HepG2 (cell line): Measurements from ENCODE around the gene SLC22A23. TPM values are rescaled to one million over a fixed set of nuclear protein-coding genes. Genes with fewer than 3 reads are reported as not detected.

Source experiments
- ATF3 ChIP-seq: sonication (generic); formaldehyde crosslinking; IDR thresholded peaks from 2 replicates; pipeline ENCODE4 v1.4.0; 2020; ENCODE audit warnings: missing genetic modification reagents
- CREB1 ChIP-seq, 2 experiments: fragments of 450-650 bp in 1 of 2; IDR thresholded peaks; 2 replicates each; pipeline ENCODE4 v1.6.1; 2016 to 2017; ENCODE audit warnings: control low read depth in 1 of 2, mild to moderate bottlenecking in 1 of 2, missing compliant biosample characterization in 1 of 2, missing genetic modification characterization in 1 of 2
- FLYWCH1 ChIP-seq: sonication (generic); formaldehyde crosslinking; IDR thresholded peaks from 2 replicates; pipeline ENCODE4 v1.8.1; 2023; ENCODE audit warnings: mild to moderate bottlenecking, missing genetic modification reagents
- HOXA3 ChIP-seq: sonication (generic); formaldehyde crosslinking; IDR thresholded peaks from 2 replicates; pipeline ENCODE4 v1.5.0; 2020; ENCODE audit warnings: missing genetic modification reagents
- MTA3 ChIP-seq: sonication (generic); formaldehyde crosslinking; IDR thresholded peaks from 2 replicates; pipeline ENCODE4 v1.4.0; 2020; ENCODE audit warnings: missing genetic modification reagents
- RARA ChIP-seq: IDR thresholded peaks from 2 replicates; pipeline ENCODE4 v1.6.1; 2016; ENCODE audit warnings: missing genetic modification reagents, missing compliant biosample characterization
- SAFB2 ChIP-seq: sonication (generic); formaldehyde crosslinking; IDR thresholded peaks from 2 replicates; pipeline ENCODE4 v1.5.1; 2020; ENCODE audit warnings: missing genetic modification reagents, low read depth, mild to moderate bottlenecking, borderline replicate concordance
- SALL1 ChIP-seq: sonication (generic); formaldehyde crosslinking; IDR thresholded peaks from 2 replicates; pipeline ENCODE4 v1.8.0; 2022; ENCODE audit warnings: mild to moderate bottlenecking, missing genetic modification reagents
- ZBTB38 ChIP-seq: sonication (generic); formaldehyde crosslinking; IDR thresholded peaks from 2 replicates; pipeline ENCODE4 v1.5.1; 2020; ENCODE audit warnings: mild to moderate bottlenecking, missing genetic modification reagents
- ZHX1 ChIP-seq: sonication (generic); formaldehyde crosslinking; IDR thresholded peaks from 2 replicates; pipeline ENCODE4 v1.8.1; 2022; ENCODE audit warnings: low read depth, mild to moderate bottlenecking, missing genetic modification reagents
- ZNF572 ChIP-seq: sonication (generic); formaldehyde crosslinking; IDR thresholded peaks from 2 replicates; pipeline ENCODE4 v1.5.1; 2020; ENCODE audit warnings: mild to moderate bottlenecking, missing genetic modification reagents
- polyA plus RNA-seq, 8 experiments: library from polyadenylated mRNA; depleted of rRNA in 3 of 8; stranded (reverse) in 7 of 8; unstranded in 1 of 8; fragments of >200 nt; fragmentation: Illumina TruSeq in 4 of 8; extraction: Trizol in 4 of 8; gene quantifications; 2 replicates each; pipeline versions ENCODE4 v1.2.1 to v1.2.3, GENCODE V29; 2011 to 2016; ENCODE audit warnings: low read depth in 4 of 8, missing spikeins in 1 of 8, mixed read lengths in 1 of 8; ENCODE audit not compliant: insufficient read depth in 1 of 8
- total RNA-seq, 5 experiments: library from RNA; depleted of rRNA; stranded (reverse); fragments of >200 nt; fragmentation: Illumina TruSeq; extraction: Trizol; gene quantifications; 2 replicates each; pipeline ENCODE4 v1.2.3, GENCODE V29; 2016; ENCODE audit warnings: low read depth in 1 of 5
- TF ChIP-seq, protein P1 (sequence below): sonication (generic); formaldehyde crosslinking; IDR thresholded peaks from 2 replicates; pipeline ENCODE4 v1.5.1; 2020; ENCODE audit warnings: mild to moderate bottlenecking, missing genetic modification reagents, moderate library complexity
- TF ChIP-seq, protein P2 (sequence below): sonication (generic); formaldehyde crosslinking; IDR thresholded peaks from 2 replicates; pipeline ENCODE4 v1.4.0; 2020; ENCODE audit warnings: missing genetic modification reagents
- TF ChIP-seq, protein P3 (sequence below): sonication (generic); formaldehyde crosslinking; IDR thresholded peaks from 2 replicates; pipeline ENCODE4 v1.8.0; 2022; ENCODE audit warnings: mild to moderate bottlenecking, missing genetic modification reagents; ENCODE audit not compliant: insufficient replicate concordance

Gene SLC22A23
- total and polyA plus RNA-seq, 2 of the 13 experiments (the other 11 are each of a cell fraction or from before 2014, with no cell fraction given): 11.8 to 17.5 TPM

GRCh38 chr6:3364391-3364790, 92.5 kb downstream of the SLC22A23 start (continued):
- TF ChIP-seq, protein P1, sequence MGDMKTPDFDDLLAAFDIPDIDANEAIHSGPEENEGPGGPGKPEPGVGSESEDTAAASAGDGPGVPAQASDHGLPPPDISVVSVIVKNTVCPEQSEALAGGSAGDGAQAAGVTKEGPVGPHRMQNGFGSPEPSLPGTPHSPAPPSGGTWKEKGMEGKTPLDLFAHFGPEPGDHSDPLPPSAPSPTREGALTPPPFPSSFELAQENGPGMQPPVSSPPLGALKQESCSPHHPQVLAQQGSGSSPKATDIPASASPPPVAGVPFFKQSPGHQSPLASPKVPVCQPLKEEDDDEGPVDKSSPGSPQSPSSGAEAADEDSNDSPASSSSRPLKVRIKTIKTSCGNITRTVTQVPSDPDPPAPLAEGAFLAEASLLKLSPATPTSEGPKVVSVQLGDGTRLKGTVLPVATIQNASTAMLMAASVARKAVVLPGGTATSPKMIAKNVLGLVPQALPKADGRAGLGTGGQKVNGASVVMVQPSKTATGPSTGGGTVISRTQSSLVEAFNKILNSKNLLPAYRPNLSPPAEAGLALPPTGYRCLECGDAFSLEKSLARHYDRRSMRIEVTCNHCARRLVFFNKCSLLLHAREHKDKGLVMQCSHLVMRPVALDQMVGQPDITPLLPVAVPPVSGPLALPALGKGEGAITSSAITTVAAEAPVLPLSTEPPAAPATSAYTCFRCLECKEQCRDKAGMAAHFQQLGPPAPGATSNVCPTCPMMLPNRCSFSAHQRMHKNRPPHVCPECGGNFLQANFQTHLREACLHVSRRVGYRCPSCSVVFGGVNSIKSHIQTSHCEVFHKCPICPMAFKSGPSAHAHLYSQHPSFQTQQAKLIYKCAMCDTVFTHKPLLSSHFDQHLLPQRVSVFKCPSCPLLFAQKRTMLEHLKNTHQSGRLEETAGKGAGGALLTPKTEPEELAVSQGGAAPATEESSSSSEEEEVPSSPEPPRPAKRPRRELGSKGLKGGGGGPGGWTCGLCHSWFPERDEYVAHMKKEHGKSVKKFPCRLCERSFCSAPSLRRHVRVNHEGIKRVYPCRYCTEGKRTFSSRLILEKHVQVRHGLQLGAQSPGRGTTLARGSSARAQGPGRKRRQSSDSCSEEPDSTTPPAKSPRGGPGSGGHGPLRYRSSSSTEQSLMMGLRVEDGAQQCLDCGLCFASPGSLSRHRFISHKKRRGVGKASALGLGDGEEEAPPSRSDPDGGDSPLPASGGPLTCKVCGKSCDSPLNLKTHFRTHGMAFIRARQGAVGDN (CRISPR knock-in tag): peak; percentile 56
- TF ChIP-seq HOXA3 (peak; percentile 50; the same call in 1 of the 2 replicates), ATF3 (CRISPR knock-in tag) (0 out of 2 replicates have a peak, but pooled peaks have one; percentile 14), ZBTB38 (CRISPR knock-in tag) (peak; percentile 61; the same call in 1 of the 2 replicates), SALL1 (CRISPR knock-in tag) (peak; percentile 19; the same call in 1 of the 2 replicates), FLYWCH1 (CRISPR knock-in tag) (0 out of 2 replicates have a peak, but pooled peaks have one; percentile 53), RARA (peak; percentile 62; the same call in 1 of the 2 replicates), ZHX1 (peak; percentile 76; the same call in 1 of the 2 replicates), SAFB2 (CRISPR knock-in tag) (no peak), ZNF572 (CRISPR knock-in tag) (peak; percentile 66; the same call in 1 of the 2 replicates), MTA3 (no peak), CREB1 (IDR thresholded peaks at IDR 0.05) (peak; percentile 84), CREB1 (CRISPR knock-in tag; IDR thresholded peaks at IDR 0.05) (peak; percentile 29; the same call in 1 of the 2 replicates)
- TF ChIP-seq, protein P2, sequence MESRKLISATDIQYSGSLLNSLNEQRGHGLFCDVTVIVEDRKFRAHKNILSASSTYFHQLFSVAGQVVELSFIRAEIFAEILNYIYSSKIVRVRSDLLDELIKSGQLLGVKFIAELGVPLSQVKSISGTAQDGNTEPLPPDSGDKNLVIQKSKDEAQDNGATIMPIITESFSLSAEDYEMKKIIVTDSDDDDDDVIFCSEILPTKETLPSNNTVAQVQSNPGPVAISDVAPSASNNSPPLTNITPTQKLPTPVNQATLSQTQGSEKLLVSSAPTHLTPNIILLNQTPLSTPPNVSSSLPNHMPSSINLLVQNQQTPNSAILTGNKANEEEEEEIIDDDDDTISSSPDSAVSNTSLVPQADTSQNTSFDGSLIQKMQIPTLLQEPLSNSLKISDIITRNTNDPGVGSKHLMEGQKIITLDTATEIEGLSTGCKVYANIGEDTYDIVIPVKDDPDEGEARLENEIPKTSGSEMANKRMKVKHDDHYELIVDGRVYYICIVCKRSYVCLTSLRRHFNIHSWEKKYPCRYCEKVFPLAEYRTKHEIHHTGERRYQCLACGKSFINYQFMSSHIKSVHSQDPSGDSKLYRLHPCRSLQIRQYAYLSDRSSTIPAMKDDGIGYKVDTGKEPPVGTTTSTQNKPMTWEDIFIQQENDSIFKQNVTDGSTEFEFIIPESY: peak; percentile 38; the same call in 1 of the 2 replicates
- TF ChIP-seq, protein P3, sequence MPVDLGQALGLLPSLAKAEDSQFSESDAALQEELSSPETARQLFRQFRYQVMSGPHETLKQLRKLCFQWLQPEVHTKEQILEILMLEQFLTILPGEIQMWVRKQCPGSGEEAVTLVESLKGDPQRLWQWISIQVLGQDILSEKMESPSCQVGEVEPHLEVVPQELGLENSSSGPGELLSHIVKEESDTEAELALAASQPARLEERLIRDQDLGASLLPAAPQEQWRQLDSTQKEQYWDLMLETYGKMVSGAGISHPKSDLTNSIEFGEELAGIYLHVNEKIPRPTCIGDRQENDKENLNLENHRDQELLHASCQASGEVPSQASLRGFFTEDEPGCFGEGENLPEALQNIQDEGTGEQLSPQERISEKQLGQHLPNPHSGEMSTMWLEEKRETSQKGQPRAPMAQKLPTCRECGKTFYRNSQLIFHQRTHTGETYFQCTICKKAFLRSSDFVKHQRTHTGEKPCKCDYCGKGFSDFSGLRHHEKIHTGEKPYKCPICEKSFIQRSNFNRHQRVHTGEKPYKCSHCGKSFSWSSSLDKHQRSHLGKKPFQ (CRISPR knock-in tag): peak; percentile 81
